Activated CD8-positive, alpha-beta T cell treated with anti-CD3 and anti-CD28 coated beads for 36 hours (primary cell): ENCODE data around the gene UBE2S. TPM values are rescaled to one million over a fixed set of nuclear protein-coding genes. Genes with fewer than 3 reads are reported as not detected.

Experiments
- ATAC-seq: fragments of 200-7000 bp; cut with Tn5 transposase; one replicate; pipeline ENCODE4 v1.10.0; 2021; ENCODE audit warnings: mild to moderate bottlenecking, moderate library complexity
- CTCF ChIA-PET: fragments of 350-600 bp; sonication (Branson Sonifier 250); formaldehyde crosslinking; loops from one replicate; lab custom pipeline; 2021; ENCODE audit warnings: antibody characterized with exemption; lab: Charles Lee
- POLR2A ChIA-PET: fragments of 350-600 bp; sonication (Branson Sonifier 250); formaldehyde crosslinking; loops from one replicate; lab custom pipeline; 2021; ENCODE audit warnings: antibody characterized with exemption; lab: Charles Lee
- DNase-seq: peaks from one replicate; pipeline ENCODE4 v3.0.0-alpha.2; 2020
- H3K27ac Mint-ChIP-seq: one replicate; pipeline ENCODE4 v1.8.0; 2021; ENCODE audit warnings: mild to moderate bottlenecking, mixed read lengths
- H3K27me3 Mint-ChIP-seq: one replicate; pipeline ENCODE4 v1.8.0; 2021; ENCODE audit warnings: mixed read lengths
- H3K36me3 Mint-ChIP-seq: one replicate; pipeline ENCODE4 v1.8.0; 2021; ENCODE audit warnings: low read depth, mixed read lengths
- H3K4me1 Mint-ChIP-seq: one replicate; pipeline ENCODE4 v1.8.0; 2021; ENCODE audit warnings: low read depth, mixed read lengths
- H3K4me3 Mint-ChIP-seq: one replicate; pipeline ENCODE4 v1.8.0; 2021; ENCODE audit warnings: mild to moderate bottlenecking, moderate library complexity, mixed read lengths
- H3K9me3 Mint-ChIP-seq: one replicate; pipeline ENCODE4 v1.8.0; 2021; ENCODE audit warnings: mixed read lengths
- intact Hi-C: fragments of 100-400 bp; cut with micrococcal nuclease; formaldehyde crosslinking; loops from one replicate; pipeline ENCODE4 v1.10.0; 2022
- total RNA-seq, 2 experiments: library from RNA; stranded (reverse); gene quantifications; one replicate each; pipeline ENCODE4 v1.2.3, GENCODE V29; 2021
- TF ChIP-seq, protein P1 (sequence below): fragments of 200-600 bp; IDR thresholded peaks from one replicate; pipeline ENCODE4 v1.8.0; 2022; ENCODE audit warnings: antibody characterized with exemption, mild to moderate bottlenecking

UBE2S gene
- total RNA-seq, 2 experiments from 2014 or later: 229 to 241 TPM

DNA sequence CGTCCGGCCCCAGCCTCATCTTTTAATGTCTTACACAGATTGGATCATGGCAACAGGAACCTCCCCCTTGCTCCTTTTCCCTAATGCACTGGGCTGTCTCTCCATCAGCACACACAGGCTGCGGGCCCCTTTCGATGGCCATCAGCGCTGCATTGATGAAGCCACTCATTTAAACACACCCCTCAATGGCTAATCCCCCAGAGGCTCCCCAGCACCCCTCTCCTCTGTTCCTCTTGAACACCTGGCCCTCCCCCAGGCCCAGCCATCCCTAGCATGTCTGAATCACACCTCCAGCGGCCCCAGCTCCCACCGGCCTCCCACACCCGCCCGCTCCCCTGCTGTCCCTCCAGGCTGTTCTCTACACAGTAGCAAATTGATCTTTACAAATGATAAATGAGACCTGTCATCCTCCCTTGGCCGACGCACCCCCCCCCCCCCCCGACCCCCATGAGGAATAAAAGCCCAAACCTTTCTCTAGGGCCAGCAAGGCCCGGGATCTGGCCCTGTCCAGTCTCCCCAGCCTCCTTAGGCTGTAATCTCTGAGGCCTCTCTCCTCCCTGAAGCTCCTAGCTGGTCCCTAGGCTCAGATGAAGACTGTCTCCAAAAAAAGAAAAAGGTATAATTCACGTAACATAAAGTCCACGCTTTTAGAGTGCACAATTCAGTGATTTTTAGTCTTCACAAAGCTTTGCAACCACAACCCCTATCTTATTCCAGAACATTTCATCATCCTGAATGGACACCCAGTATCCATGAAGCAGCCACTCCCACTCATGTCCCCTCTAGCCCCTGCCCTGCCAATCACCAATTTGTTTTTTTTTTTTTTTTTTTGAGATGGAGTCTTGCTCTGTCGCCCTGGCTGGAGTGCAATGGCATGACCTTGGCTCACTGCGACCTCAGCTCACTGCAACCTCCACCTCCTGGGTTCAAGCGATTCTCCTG, 14.5 kb downstream of the UBE2S start:
- DNase-seq (no peak), ATAC-seq (no peak)
- intact Hi-C loops: no loop called here
- Mint-ChIP-seq H3K4me1 (peaks cover 28% of the 10 kb centered on the region), H3K9me3 (no peaks in the 10 kb centered on the region), H3K36me3 (peaks cover 23% of the 10 kb centered on the region), H3K4me3 (no peak overlapping the region), H3K27me3 (no peaks in the 10 kb centered on the region), H3K27ac (no peak overlapping the region)
- ChIA-PET CTCF (interaction anchor here (1.0 to 1.2 kb wide), 2 partner anchors 9 to 10 kb away, joined by 3 to 5 read pairs; partner anchors contain the start of gene TMEM238), POLR2A (interaction anchor here (0.6 to 3.2 kb wide), 8 partner anchors 7 to 17 kb away, joined by 3 to 32 read pairs (median 5); partner anchors contain the start of genes RPL28, TMEM238 and UBE2S)
- TF ChIP-seq, protein P1, sequence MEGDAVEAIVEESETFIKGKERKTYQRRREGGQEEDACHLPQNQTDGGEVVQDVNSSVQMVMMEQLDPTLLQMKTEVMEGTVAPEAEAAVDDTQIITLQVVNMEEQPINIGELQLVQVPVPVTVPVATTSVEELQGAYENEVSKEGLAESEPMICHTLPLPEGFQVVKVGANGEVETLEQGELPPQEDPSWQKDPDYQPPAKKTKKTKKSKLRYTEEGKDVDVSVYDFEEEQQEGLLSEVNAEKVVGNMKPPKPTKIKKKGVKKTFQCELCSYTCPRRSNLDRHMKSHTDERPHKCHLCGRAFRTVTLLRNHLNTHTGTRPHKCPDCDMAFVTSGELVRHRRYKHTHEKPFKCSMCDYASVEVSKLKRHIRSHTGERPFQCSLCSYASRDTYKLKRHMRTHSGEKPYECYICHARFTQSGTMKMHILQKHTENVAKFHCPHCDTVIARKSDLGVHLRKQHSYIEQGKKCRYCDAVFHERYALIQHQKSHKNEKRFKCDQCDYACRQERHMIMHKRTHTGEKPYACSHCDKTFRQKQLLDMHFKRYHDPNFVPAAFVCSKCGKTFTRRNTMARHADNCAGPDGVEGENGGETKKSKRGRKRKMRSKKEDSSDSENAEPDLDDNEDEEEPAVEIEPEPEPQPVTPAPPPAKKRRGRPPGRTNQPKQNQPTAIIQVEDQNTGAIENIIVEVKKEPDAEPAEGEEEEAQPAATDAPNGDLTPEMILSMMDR: no peak

DNA sequence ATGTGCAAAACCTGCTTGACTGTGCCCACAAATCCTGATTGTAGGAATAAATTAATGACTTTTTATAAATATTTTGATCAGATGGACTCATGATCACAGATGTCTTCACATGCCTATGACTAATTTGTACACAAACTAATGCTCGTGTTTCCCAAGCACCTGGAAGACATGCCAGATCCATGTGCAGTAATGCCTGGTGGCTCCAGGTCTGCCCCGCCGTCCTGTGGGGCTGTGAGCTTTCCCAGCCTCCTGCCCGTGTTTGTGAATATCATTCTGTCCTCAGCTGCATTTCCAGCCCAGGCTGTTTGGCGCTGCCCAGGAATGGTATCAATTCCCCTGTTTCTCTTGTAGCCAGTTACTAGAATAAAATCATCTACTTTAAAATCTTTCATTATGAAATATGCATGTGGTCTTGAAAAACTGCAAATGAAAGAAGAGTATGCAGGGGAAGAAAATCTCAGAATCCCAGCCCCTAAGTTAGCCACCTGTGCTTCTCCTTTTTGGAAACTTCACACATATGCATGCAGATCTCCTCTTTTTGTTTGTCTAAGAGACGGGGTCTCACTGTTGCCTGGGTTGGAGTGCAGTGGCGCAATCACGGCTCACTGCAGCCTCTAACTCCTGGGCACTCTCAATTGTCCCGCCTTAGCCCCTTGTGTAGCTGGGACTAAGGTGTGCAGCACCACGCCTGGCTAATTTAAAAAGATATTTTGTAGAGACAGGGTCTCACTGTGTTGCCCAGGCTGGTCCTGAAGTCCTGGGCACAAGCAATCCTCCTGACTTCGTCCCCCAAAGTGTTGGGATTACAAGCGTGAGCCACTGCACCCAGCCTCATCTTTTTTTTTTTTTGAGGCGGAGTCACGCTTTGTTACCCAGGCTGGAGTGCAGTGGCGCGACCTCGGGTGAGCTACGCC, 15.6 kb downstream of the UBE2S start:
- TF ChIP-seq, protein P1: no peak
- Mint-ChIP-seq H3K36me3 (peaks cover 34% of the 10 kb centered on the region), H3K9me3 (no peaks in the 10 kb centered on the region), H3K4me1 (peaks cover 32% of the 10 kb centered on the region), H3K27ac (no peak overlapping the region), H3K4me3 (no peak overlapping the region), H3K27me3 (no peaks in the 10 kb centered on the region)
- ATAC-seq (no peak), DNase-seq (no peak)
- intact Hi-C loops: no loop called here
- ChIA-PET POLR2A (interaction anchor here (1.2 to 10.2 kb wide), 6 partner anchors 8 to 213 kb away, joined by 3 to 217 read pairs (median 5); partner anchors contain the start of genes TMEM238 and UBE2S), CTCF (interaction anchor here (1.2 kb wide), 1 partner anchor 114 kb away, joined by 3 read pairs; no protein-coding TSS in a partner anchor)

DNA sequence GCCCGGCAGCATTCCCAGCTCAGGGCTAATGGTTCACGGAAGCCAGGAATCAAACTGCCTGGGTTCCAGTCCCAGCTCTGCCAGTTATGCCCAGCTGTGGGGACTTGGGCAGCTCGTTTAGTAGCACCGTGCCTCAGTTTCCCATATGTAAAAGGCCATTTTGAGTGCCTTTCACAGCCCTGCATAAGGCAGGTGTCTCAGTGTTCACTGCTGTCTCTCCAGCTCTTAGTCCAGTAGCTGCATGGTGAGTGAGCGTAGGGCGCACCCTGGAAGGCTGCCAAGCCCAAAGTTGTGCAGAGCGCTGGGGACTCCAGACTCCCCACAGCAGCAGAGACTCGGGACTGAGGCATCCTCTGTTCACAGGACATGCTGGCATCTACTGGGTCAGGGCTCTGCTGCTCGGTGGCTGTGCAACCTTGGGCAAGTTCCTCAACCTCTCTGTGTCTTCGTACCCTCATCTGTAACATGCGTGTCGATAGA, 16.4 kb downstream of the UBE2S start:
- Mint-ChIP-seq H3K27ac (no peak overlapping the region), H3K27me3 (no peaks in the 10 kb centered on the region), H3K4me1 (peaks cover 34% of the 10 kb centered on the region), H3K9me3 (no peaks in the 10 kb centered on the region), H3K4me3 (no peak overlapping the region), H3K36me3 (peaks cover 41% of the 10 kb centered on the region)
- ChIA-PET CTCF (interaction anchor here (1.2 kb wide), 1 partner anchor 113 kb away, joined by 3 read pairs; no protein-coding TSS in a partner anchor), POLR2A (interaction anchor here (1.2 to 10.2 kb wide), 5 partner anchors 8 to 213 kb away, joined by 3 to 217 read pairs (median 4); partner anchors contain the start of gene UBE2S)
- intact Hi-C loops: no loop called here
- ATAC-seq (no peak), DNase-seq (no peak)
- TF ChIP-seq, protein P1: no peak

DNA sequence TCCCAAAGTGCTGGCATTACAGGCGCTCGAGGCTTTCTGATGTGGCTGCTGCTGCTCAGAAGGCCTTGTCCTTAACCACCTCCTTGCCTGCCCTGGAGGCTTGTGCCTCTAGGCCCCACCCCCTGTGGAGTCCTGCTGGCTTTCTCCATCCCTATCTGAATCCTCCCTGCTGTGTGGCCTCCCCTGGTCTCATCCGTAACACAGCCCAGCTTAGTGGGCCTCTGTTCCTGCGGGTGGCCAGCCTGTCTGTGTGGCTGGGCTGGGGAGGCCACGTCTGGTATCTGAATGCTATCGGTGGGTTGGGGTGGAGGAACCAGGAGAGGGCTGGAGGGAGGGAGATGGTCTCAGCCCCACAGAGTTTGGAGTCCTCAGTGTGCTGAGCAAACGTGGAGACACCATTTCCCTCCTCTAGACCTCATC, 17.1 kb downstream of the UBE2S start:
- no peaks in the 10 kb centered on the region for H3K27me3 Mint-ChIP-seq
- peaks cover 48% of the 10 kb centered on the region for H3K36me3 Mint-ChIP-seq
- TF ChIP-seq, protein P1: no peak
- ChIA-PET CTCF (interaction anchor here (1.2 kb wide), 1 partner anchor 113 kb away, joined by 3 read pairs; no protein-coding TSS in a partner anchor), POLR2A (interaction anchor here (0.7 to 10.2 kb wide), 9 partner anchors 9 to 232 kb away, joined by 3 to 217 read pairs (median 4); partner anchors contain the start of gene UBE2S)
- intact Hi-C loops: no loop called here
- ATAC-seq (no peak), DNase-seq (no peak)
- no peak overlapping the region for H3K4me3 Mint-ChIP-seq
- H3K9me3 Mint-ChIP-seq: no peaks in the 10 kb centered on the region
- H3K27ac Mint-ChIP-seq: peak overlapping the region; percentile 46
- H3K4me1 Mint-ChIP-seq: peaks cover 36% of the 10 kb centered on the region
